Fibroblast of skin of back (primary cell): ENCODE measurements around the gene USP40.

ENCODE experiments used
- DNase-seq: peaks from one replicate; pipeline ENCODE4 v3.0.0-alpha.2; 2013

The USP40 gene

DNA sequence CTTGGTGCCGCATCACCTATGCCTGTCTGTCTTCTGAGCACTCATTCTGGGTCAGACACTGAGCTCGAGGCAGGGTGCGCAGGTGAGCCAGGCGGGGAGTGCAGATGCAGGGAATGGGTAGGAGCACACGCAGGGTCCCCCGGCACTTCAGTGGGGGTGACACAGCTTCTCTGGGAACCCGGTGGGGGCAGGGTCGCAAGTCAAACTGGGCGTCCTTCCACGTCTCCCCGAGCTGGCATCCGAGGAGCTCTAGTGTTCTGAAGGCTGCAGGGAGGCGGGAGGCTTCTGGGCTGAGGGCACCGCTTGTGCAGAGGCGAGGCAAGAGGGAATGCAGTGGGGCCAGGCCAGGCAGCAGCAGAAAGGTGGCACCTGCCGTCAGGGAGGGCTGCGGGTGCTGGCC lies 126.3 kb downstream of the USP40 start:
- no peak for DNase-seq

GRCh38 chr2:233439191-233439590 lies 127.4 kb downstream of the USP40 start:
- DNase-seq = no peak

GRCh38 chr2:233438573-233439147 lies 127.9 kb downstream of the USP40 start:
- no peak for DNase-seq

DNA sequence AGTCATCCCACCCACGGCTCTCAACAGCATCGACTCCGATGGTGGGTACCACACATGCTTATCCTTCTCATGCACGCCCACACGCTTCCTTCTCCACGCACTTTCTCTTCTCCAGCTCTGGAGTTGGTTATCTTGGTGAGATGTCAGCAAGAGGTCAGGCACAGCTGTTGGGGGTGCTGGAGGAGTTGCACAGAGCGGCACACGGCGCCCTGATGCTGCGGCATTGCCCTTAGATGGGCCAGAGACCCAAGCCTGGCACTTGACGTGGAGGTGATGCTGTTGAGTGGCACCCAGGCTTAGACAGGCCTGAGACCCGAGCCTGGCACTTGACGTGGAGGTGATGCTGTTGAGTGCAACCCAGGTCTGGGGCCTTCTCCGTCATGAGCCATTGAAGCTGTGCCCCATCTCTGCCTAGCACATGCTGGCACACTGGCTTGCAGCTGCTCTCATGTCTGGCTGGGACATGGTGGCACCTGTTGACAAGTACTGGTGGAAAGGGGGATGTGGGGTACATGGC lies 129.1 kb downstream of the USP40 start:
- DNase-seq = no peak

DNA sequence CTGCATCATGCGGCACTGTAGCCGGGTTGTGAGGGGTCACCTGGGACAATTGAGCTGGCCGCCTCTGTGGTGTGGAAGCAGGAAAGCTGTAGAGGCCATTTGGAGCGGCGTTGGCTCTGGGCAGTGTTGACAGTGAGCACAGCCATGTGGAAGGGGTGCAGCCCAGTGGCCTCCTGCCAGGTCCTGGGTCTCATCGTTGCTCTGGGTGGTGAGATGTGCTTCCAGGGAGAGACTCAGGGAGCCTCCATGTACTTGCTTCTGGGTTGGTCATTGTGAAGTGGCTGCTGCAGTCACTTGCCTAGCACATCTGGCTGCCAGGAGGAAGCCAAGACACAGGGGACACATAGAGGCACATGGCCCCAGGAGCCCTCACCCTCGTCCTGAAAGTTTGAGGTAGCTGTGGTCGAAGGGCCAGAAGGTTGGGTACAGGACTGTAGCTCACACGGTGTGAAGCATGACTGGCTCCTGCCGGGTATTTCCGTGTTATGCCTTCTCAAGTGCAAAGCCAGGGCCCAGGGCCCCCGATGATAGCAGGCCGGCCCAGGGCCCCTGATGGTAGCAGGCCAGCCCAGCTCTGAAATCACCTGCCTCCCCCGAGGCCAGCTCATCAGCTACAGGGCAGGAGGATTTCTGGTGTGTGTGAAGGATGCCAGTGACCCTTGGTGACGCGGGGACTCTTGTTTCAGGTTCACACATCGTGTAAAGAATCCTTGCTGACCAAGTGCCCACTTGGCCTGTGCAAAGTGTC lies 129.7 kb downstream of the USP40 start:
- no peak for DNase-seq

- no peak for DNase-seq
These were observed 130.4 kb downstream of the USP40 start for GRCh38 chr2:233436191-233436581.

- no peak for DNase-seq
These were observed 131.0 kb downstream of the USP40 start for GRCh38 chr2:233435436-233436190.

GRCh38 chr2:233434666-233435330 lies 131.8 kb downstream of the USP40 start:
- no peak for DNase-seq

DNA sequence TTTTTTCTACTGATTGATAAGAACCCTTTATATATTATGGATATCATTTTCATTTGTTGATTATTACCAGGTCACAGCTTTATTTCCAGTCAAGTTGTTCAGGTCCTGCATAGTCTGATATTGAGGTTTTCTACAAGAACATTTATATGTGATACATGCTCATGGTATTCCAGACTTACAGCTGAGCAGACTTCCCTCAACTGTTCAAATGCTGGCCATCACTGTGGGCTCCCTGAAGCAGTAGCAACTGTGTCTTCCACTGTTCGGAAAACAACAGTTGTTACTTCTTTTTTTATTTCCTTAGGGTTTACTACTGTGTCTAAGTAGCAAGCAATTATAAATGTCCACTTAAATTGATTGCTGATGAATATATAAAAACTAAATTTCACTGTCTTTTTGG lies 132.8 kb downstream of the USP40 start:
- DNase-seq = no peak

DNA sequence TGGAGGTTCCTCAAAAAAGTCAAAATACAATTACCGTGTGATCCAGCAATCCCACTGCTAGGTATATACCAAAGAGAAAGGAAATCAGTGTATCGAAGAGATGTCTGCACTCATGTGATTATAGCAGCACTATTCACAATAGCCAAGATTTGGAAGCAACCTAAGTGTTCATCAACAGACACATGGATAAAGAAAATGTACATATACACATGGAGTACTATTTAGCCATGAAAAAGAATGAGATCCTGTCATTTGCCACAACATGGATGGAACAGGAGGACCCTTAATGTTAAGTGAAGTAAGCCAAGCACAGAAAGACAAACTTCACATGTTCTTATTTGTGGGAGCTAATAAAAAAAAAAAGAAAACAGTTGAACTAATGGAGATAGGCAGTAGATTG lies 133.6 kb downstream of the USP40 start:
- DNase-seq = no peak

DNA sequence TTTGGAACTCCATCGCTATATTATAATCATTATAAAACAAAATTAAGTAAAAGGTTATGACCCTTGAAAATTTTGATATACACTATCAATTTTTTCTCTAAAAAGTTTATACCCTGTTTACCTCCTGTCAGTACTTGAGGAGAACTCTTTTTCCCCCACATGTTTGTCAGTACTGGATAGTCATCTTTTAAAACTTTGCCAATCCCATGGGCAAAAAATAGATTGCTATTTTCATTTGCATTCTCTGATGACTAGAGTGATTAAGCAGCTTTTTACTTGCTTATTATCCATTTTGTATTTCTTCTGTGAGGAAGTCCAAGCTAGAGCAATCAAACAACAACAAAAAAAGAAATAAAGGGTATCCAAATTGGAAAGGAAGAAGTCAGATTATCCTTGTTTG lies 135.9 kb downstream of the USP40 start:
- no peak for DNase-seq

DNA sequence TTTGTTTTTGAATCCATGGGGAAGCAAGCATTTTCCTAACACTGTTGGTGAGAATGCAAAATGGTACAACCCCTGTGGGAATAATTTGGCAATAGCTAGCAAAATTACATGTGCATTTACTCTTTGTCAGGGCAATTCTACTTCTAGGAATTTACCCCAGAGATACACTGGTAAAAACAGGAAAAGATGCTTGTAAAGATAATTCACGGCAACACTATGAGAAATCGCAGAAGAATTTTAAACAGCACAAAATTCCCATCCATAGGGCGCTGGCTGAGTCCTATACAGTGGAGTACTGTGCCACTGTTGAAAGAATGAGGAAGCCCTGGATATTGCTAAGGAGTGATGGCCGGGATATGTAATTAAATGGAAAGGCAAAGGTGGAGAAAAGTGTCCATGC lies 136.5 kb downstream of the USP40 start:
- peak; percentile 69 for DNase-seq

- DNase-seq = no peak
These were observed 137.2 kb downstream of the USP40 start for GRCh38 chr2:233429175-233429897.

DNA sequence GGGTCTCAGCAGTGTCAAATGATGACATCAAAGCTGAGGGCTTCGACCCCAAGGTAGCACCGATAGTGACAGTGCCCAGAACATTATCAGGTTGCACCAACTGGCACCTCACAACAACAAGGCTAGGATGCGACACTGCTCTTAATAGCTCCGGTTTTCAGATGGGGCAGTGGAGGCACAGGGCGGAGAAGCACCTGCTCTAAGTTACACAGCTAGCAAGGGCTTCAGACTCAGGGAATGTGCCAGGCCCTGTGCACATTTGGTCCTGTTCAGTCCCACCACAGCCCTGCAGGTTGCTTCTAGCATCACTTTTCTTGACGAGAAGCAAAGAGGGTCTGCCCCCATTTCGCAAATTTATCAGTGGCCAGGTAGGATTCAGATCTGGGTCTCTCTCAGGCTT lies 138.1 kb downstream of the USP40 start:
- DNase-seq = no peak

DNA sequence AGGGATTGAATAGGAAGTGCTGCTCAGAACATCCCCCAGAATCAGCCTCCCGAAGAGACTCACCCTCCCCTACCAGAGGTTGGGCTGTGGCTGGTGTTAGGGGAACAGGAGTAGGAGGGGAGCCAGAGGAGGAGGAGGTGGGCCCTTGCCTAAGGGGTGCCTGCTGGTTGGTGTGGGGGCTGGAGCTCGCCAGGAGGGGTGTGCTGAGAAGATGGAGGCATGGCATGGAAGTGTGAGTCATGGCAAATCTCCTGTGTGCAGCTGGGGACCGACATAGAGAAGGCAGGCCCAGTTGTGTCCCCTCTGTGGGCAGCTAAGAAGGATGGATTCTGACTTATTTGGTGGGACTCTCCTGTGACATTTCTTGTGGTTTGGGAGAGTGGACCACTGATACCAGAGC lies 138.6 kb downstream of the USP40 start:
- no peak for DNase-seq

DNA sequence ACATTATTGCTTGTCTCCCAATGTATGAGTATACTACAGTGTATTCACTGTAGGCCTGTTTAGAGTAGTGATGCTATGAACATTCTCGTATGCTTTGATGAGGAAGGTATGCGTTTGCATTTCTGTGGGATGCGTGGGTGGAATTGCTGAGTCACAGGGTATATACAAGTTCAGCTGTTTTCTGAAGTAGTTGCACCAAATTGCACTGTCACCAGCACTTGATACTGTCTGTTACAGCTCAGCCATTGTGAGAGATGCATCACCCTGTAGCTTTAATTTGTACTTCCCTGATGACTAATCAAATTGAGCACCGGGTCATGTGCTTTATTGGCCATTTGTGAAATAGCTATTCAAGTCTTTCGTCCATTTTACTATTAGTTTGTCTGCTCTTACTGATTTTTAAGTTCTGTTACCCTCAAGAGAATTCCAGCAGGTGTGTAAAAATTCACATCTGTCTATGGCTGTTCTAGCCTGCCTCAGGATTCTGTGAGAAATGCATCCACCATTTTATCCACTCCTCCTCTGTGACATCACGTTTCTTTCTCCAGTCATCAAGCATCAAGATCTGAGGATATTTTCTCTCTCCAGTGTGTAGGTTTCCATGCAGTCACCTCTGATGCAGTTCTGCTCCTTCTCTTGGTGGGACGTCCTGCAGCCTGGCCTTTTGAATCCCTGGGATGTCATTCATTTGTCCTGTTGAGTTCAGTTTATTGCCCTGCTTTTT lies 139.8 kb downstream of the USP40 start:
- peak; percentile 82 for DNase-seq
